ENCODE measurements around the gene EID2B.
A peak's percentile ranks its signal among the peaks of the same experiment; 100 is the strongest.

The EID2B gene

GRCh38 chr19:39532233-39533002, at the start of gene EID2B:
Gene EID2B (minus strand): TSS chr19:39532852. CDS start chr19:39532802, 50 bp downstream.
- peak; percentile 31 for DNase-seq

- DNase-seq = no peak
Measured at GRCh38 chr19:39582442-39582841, 49.8 kb upstream of the EID2B start.

- DNase-seq = no peak
Measured at GRCh38 chr19:39568604-39569003, 36.0 kb upstream of the EID2B start.

- no peak for DNase-seq
Measured at GRCh38 chr19:39566064-39566463, 33.4 kb upstream of the EID2B start.

- no peak for DNase-seq
Measured at GRCh38 chr19:39563408-39563807, 30.8 kb upstream of the EID2B start.

- no peak for DNase-seq
Measured at GRCh38 chr19:39558624-39559117, 26.0 kb upstream of the EID2B start.

- no peak for DNase-seq
Measured at GRCh38 chr19:39557811-39558623, 25.4 kb upstream of the EID2B start.

GRCh38 chr19:39555883-39556282, 23.2 kb upstream of the EID2B start:
- DNase-seq = no peak

- DNase-seq = no peak
Measured at GRCh38 chr19:39554701-39555311, 22.2 kb upstream of the EID2B start.

- DNase-seq = no peak
Measured at GRCh38 chr19:39553082-39553652, 20.5 kb upstream of the EID2B start.

GRCh38 chr19:39550197-39550596, 17.5 kb upstream of the EID2B start:
- no peak for DNase-seq

GRCh38 chr19:39546599-39546998, 13.9 kb upstream of the EID2B start:
- DNase-seq = no peak

- no peak for DNase-seq
Measured at GRCh38 chr19:39544911-39545310, 12.3 kb upstream of the EID2B start.

GRCh38 chr19:39544226-39544903, 11.7 kb upstream of the EID2B start:
- DNase-seq = no peak

GRCh38 chr19:39543477-39543857, 10.8 kb upstream of the EID2B start:
- no peak for DNase-seq

- DNase-seq = no peak
Measured at GRCh38 chr19:39542206-39542605, 9.6 kb upstream of the EID2B start.

GRCh38 chr19:39540333-39540673, 7.7 kb upstream of the EID2B start:
- DNase-seq = no peak

GRCh38 chr19:39539518-39540332, 7.1 kb upstream of the EID2B start, which contains the start of gene EID2:
Gene EID2 (minus strand): TSS chr19:39540161. CDS start chr19:39540079, 82 bp downstream.
- peak; percentile 56 for DNase-seq

GRCh38 chr19:39539165-39539517, 6.5 kb upstream of the EID2B start:
- DNase-seq = no peak

- DNase-seq = no peak
Measured at GRCh38 chr19:39533791-39534190, 1.1 kb upstream of the EID2B start.

GRCh38 chr19:39533003-39533512, 406 bp upstream of the EID2B start:
- DNase-seq = no peak

GRCh38 chr19:39531834-39532232, 819 bp downstream of the EID2B start:
- no peak for DNase-seq

All from SIG-M5 (cell line).